Lower leg skin (tissue), 4 donors: ENCODE results near the gene PKD1L1. TPM values are rescaled to one million over a fixed set of nuclear protein-coding genes. Genes with fewer than 3 reads are reported as not detected.

ENCODE experiments used
- DNase-seq, 2 donors: peaks; one replicate each; pipeline ENCODE4 v3.0.0-alpha.2; 2019; ENCODE audit warnings: low spot score in 2 of 2
- H3K4me3 ChIP-seq: fragments of 200-600 bp; sonication (generic); 2 replicates; pipeline ENCODE4 v1.5.1; 2017; ENCODE audit warnings: mild to moderate bottlenecking, low read depth; ENCODE audit not compliant: poor library complexity, severe bottlenecking
- CTCF ChIP-seq, 3 donors: fragments of 450-650 bp; IDR thresholded peaks; one replicate each; pipeline ENCODE4 v1.5.1; 2016; ENCODE audit warnings: antibody characterized with exemption in 3 of 3, mild to moderate bottlenecking in 3 of 3, moderate library complexity in 2 of 3
- POLR2A ChIP-seq, 2 donors: fragments of 450-650 bp; IDR thresholded peaks; one replicate each; pipeline ENCODE4 v1.6.1; 2016 to 2017; ENCODE audit warnings: antibody characterized with exemption in 2 of 2, mild to moderate bottlenecking in 1 of 2, moderate library complexity in 1 of 2
- WGBS, 2 donors: methylation state at CpG; one replicate each; pipeline ENCODE4 v1.1.5; 2018; 5-methylcytosine and 5-hydroxymethylcytosine counted together
- intact Hi-C: fragments of 100-400 bp; cut with DNase I; formaldehyde crosslinking; loops from one replicate; pipeline ENCODE4 v1.15.0; 2023; ENCODE audit warnings: low total_unique reads
- total RNA-seq, 4 donors: library from RNA; depleted of rRNA; stranded (reverse); fragments of >200 nt; gene quantifications; one replicate each; pipeline ENCODE4 v1.1.0, GENCODE V29; 2016

PKD1L1 gene
- total RNA-seq, 4 donors from 2014 or later, result 0.04 to 0.12 (median 0.07) TPM

GRCh38 chr7:47915616-47915976 is 32.7 kb downstream of the PKD1L1 start:
- intact Hi-C loops, result no loop called here
- no peak for DNase-seq
- no peak for TF ChIP-seq CTCF (IDR thresholded peaks at IDR 0.05)
- TF ChIP-seq POLR2A (IDR thresholded peaks at IDR 0.05), result no peak
- no peak overlapping the region for H3K4me3 ChIP-seq
- WGBS, 2 donors, result 78 to 85% methylated on average over 2 of the region's 2 CpGs

GRCh38 chr7:47914717-47915615 is 33.3 kb downstream of the PKD1L1 start:
- intact Hi-C loops, result no loop called here
- DNase-seq, result no peak
- 71% methylated on average over 5 of the region's 5 CpGs for WGBS, 2 donors

GRCh38 chr7:47912332-47912731 is 35.9 kb downstream of the PKD1L1 start:
- TF ChIP-seq CTCF (IDR thresholded peaks at IDR 0.05) (no peak), POLR2A (IDR thresholded peaks at IDR 0.05) (no peak)
- 91 to 92% methylated on average over 6 of the region's 6 CpGs for WGBS, 2 donors
- DNase-seq, result peak in 1 of 2 donors; percentile 53
- no peak overlapping the region for H3K4me3 ChIP-seq
- intact Hi-C loops, result no loop called here

More at GRCh38 chr7:47914717-47915615, 33.3 kb downstream of the PKD1L1 start:
- no peak for TF ChIP-seq CTCF (IDR thresholded peaks at IDR 0.05)
- TF ChIP-seq POLR2A (IDR thresholded peaks at IDR 0.05), result no peak
- no peak overlapping the region for H3K4me3 ChIP-seq

GRCh38 chr7:47908720-47909119 is 39.5 kb downstream of the PKD1L1 start:
- peak in 1 of 2 donors; percentile 34 for DNase-seq
- H3K4me3 ChIP-seq, result no peak overlapping the region
- 84 to 85% methylated on average over 1 of the region's 1 CpG for WGBS, 2 donors
- intact Hi-C loops, result loop anchor here (5.0 kb wide), 1 partner anchor 1606 kb away; no protein-coding TSS in a partner anchor
- TF ChIP-seq CTCF (IDR thresholded peaks at IDR 0.05), result no peak
- TF ChIP-seq POLR2A (IDR thresholded peaks at IDR 0.05), result no peak

GRCh38 chr7:47907981-47908616 is 40.2 kb downstream of the PKD1L1 start:
- intact Hi-C loops, result loop anchor here (5.0 kb wide), 1 partner anchor 1606 kb away; no protein-coding TSS in a partner anchor
- DNase-seq, result no peak
- TF ChIP-seq CTCF (IDR thresholded peaks at IDR 0.05) (no peak), POLR2A (IDR thresholded peaks at IDR 0.05) (no peak)
- 93 to 94% methylated on average over 9 of the region's 9 CpGs for WGBS, 2 donors
- no peak overlapping the region for H3K4me3 ChIP-seq
